ENCODE results near the gene PRKAG3.
"Not testable (repeated sequence)": the region's sequence is repeated elsewhere in the genome, so short reads cannot be mapped to it uniquely, and the experiment has no call there.

Gene PRKAG3

GRCh38 chr2:218861645-218862318 lies 30.2 kb upstream of the PRKAG3 start:
- DNase-seq = no peak

- peak; percentile 86 to 88 for DNase-seq
These were observed 29.4 kb upstream of the PRKAG3 start for GRCh38 chr2:218860950-218861381.

GRCh38 chr2:218859988-218860831 lies 28.6 kb upstream of the PRKAG3 start:
- DNase-seq = no peak

GRCh38 chr2:218859556-218859987 lies 28.0 kb upstream of the PRKAG3 start, which contains the start of gene WNT6:
WNT6 (plus strand) TSS chr2:218859805; CDS start chr2:218860038, 233 bp downstream.
- DNase-seq = no peak

- DNase-seq = no peak
These were observed 27.3 kb upstream of the PRKAG3 start for GRCh38 chr2:218858671-218859555.

DNA sequence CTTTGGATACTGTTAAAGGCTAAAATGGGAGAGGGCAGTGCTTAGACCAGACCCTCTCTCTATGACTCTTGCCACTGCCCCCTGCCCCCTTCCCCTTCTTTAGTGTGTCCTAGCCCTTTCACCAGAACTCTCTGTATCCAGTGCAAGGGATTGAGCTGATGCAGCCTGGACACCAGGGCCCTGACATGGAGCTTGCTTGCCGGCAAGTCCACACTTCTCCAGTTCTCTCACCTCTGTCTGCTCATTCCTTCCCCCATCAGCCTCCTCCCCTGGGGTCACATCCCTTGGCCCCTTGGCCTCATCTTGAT lies 26.5 kb upstream of the PRKAG3 start:
- DNase-seq = no peak

DNA sequence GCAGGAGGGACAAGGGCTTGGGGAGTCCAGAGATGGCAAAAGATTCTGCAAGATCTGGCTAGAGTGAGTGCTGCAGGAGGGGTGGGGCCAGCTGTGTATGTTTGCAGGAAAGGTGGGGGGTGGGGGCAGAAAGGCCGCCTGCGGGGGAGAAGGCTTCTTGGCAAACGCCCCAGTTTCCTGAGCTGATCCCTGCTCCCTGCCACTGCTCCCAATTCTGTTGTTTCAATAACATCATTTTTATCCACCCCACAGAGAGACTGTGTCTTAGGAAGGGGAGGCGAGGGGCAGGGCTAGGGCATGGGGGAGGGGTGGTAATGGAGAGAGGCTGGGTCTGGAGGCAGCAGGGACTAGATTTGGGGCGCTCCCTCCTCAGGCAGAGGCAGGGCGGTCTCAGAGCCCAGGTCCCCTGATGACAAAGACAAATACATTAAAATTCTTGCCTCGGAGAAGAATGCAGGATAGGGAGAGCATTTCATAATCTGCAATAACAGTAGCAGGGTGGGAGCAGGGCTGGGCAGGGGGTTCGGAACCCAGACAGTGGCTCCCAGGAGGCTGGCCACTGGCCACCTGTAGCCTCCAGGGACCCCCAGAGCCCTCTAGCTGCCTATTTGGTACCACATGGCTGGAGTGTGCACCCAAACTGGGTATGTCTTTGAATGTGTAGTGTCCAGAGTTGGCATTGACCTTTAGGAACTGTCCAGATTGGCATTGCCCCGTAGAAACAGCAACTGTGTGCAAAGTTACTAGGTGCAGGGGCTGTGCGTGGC lies 26.0 kb upstream of the PRKAG3 start:
- no peak for DNase-seq

DNA sequence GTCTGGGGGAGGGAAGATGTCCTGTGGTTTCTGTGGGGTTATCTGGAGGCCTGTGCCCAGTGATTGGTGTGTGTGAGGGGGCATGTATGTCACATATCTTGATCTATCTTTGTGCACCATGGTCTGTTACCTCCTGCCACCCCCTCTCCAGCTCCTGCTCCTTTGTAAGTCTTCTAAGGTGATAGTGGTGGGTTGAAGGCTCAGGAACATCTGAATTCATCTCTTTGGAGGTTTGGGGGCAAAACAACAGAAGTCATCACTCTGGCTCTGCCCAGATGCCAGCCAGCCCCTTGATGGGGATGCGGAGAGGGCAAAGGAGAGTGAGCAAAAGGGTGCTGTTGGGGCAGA lies 25.3 kb upstream of the PRKAG3 start:
- DNase-seq = no peak

DNA sequence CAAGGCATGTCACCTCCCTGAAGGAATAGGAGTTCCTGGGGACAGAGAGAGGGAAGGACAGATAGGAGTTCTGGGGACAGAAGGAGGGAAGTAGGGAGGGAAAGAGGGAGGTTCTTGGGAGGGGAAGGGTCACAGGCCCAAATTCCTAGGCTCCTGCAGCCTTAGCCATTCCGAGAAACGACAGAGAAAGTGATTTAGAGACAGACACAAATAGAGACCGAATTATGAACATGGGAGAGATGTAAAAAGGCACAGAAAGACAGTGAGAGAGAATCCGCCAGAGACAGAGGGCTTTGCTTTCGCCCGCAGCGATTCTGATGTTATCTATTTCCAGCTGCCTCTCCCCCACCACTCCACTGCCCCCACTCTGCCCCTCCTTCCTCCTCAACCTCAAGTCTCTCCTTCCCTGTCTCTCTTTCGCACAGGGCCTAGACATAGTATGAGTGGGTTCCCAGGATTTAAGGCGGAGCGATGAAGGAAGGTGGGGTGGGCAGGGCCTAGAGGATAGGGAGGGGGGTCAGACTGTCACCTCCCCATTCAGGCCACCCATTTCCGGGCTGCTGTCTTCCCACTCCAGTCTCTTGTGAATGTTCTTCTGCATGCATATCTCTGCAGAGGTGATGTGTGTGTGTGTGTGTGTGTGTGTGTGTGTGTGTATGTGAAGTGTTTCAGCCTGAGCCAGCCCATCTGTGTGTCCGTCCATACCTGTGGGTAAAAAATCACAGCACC lies 24.7 kb upstream of the PRKAG3 start:
- DNase-seq = no peak

DNA sequence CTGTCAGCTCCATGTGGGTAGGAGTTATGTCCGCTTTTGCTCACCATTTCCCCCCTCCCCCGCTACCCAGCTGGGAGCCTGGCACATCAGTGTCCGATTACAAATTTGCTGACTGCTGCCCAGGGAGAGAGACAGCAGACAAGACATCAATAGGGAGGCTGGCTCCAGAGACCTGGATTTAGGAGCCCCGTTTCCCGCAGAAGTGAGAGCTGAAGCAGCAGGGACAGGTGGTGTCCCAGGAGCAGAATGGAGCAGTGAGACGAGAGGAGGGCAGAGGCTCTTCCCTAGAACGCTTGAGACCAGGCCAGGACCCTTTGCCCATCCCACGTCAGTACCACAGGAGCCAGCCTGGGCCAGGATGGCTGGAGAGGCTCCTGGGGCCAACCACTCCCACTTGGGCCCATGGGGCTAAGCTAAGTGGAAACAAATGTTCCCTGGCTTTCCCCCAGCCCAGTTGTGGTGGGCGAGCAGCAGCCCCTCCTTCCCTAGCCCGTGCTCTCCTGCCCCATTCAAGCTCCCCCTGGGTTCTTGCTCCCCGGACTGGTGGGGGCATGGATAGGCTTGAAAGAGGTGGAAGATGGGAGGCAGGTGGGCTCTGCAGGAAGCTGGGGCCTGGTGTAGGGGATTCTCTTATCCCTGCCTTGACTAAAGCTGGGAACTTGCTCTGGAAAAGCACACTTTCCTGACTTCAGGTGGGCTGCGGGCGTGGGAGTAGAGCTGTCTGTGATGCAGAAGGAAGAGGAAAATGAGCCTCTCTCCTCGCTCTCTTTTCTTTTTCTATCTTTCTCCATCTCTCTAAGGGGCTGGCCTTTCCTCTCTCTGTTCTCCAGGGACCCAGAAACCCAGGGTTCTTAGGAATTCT lies 23.9 kb upstream of the PRKAG3 start:
- DNase-seq = no peak

DNA sequence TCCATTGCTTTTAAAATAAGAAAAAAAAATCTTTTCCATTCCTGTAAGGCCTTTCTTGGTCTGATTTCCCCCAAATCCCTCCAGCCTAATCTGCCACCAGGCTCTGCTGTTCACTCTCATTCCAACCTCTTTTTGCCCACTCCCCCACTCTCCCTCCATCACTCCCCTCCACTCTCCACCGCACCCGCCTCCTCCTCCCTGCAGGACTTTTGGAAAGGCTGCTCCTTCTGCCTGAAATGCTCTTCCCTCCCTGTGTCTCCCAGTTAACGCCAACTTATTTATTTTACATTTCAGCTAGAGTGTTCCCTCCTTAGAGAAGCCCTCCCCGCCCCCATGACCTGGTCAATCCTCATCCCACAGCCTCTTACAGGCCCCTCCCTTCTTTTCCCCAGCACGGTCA lies 23.3 kb upstream of the PRKAG3 start:
- no peak for DNase-seq

- no peak for DNase-seq
These were observed 22.2 kb upstream of the PRKAG3 start for GRCh38 chr2:218853766-218854165.

DNA sequence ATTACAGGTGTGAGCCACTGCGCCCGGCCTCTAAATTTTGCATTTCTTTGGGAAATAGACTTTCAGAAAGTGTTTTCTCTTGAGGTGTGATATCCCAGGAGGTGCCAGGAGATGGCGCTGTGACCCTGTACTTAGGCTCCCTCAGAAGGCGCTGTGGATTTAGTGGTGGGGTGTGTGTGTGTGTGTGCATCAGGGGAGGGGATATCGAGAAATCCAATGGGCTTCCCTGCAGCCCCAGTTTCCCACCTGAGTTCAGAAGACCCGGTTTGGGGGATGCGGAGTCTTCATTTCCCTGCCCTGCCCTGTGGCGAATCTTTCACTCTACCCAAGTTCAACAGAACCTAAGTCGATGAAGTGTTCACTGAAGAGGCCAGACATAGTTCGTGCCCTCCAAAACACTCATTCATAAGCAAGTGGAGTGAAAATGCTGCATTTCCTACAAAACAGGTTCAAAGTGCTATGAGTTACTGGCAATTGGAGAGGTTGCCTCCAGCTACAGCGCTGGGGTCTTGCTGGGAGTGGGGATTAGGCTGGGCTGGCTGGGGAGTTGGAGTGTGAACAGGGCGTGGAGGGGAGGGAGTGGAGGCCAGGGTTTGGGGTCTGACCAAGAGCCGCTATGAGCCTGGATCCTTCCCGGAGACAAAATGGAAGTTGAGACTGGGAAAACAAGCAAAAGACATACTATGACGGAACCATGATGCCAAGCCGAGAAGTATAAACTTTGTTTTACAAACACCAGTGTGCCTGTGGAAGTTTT lies 21.5 kb upstream of the PRKAG3 start:
- DNase-seq = peak; percentile 40 to 52

DNA sequence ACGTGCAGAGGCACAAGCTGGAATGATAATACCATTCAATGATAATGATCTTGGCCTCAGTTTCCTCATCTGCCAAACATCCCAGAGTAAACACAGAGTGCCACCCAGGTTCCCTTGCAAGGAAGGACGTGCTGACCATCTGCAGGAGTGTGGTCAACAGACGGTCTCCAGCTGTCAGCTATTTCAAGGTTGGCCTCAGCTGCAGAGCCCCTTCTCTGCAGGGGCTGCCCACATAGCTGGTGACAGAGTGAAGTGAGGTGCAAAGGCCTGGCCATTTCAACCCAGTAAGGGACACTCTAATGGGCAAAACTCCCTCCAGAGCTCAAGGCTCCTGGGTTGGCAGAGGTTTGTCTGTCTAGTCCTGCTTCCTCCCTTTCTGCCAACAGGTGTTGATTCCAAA lies 19.7 kb upstream of the PRKAG3 start:
- DNase-seq = no peak

- DNase-seq = no peak
These were observed 19.2 kb upstream of the PRKAG3 start for GRCh38 chr2:218850796-218851195.

DNA sequence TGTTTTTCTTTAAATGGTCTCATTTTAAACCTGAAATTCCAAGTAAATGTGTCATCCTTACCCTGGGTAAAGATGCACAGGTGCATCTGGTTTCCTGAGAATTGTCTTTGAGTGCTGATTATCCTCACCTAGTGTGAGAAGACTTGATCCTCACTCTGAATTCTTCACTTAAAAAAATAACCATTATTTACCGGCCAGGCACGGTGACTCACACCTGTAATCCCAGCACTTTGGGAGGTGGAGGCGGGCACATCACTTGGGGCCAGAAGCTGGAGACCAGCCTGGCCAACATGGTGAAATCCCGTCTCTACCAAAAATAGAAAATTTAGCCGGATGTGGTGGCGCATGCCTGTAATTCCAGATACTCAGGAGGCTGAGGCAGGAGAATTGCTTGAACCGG lies 18.1 kb upstream of the PRKAG3 start:
- DNase-seq = no peak

DNA sequence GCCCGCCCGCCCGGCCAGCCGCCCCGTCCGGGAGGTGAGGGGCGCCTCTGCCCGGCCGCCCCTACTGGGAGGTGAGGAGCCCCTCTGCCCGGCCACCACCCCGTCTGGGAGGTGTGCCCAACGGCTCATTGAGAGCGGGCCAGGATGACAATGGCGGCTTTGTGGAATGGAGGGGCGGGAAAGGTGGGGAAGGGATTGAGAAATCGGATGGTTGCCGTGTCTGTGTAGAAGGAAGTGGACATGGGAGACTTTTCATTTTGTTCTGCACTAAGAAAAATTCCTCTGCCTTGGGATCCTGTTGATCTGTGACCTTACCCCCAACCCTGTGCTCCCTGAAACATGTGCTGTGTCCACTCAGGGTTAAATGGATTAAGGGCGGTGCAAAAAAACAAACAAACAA lies 15.4 kb upstream of the PRKAG3 start:
- not testable (repeated sequence) for DNase-seq

DNA sequence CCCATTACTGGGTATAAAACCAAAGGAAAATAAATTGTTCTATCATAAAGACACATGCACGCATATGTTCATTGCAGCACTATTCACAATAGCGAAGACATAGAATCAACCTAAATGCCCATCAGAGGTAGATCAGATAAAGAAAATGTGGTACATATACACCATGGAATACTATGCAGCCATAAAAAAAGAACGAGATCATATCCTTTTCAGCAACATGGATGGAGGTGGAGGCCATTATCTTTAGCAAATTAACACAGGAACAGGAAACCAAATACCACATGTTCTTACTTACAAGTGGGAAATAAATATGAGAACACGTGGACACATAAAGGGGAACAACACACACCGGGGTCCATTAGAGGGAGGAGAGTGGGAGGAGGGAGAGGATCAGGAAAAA lies 12.7 kb upstream of the PRKAG3 start:
- not testable (repeated sequence) for DNase-seq

GRCh38 chr2:218839888-218840287 lies 8.3 kb upstream of the PRKAG3 start:
- no peak for DNase-seq

GRCh38 chr2:218839430-218839829 lies 7.8 kb upstream of the PRKAG3 start:
- DNase-seq = no peak
